ENCODE results near the gene IPO13. TPM values are rescaled to one million over a fixed set of nuclear protein-coding genes. Genes with fewer than 3 reads are reported as not detected.

IPO13 gene
- total RNA-seq, 2 donors from 2014 or later, result 22.2 to 34.3 TPM

DNA sequence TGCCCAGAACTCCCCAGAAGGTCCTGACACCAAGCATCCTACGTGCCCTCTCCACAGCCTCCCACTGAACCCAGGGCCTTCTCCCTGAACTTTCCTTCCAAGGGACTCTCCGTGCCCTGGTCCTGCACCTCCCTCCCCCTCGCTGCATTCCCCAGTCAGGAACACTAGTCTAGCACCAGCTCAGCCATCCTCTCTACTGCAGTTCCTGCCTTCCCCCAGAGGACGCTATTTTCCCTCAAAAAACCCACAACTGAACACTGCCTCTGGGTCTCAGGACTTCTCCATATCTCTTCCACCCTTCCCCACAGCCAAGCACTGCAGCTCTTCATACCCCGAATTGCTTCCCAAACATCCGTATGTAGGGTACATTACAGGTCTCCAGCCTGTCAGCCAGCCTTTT lies 25.7 kb upstream of the IPO13 start:
- H3K27ac ChIP-seq, result no peak overlapping the region
- no peak for DNase-seq (ENCODE audit: low spot score)
- H3K4me1 ChIP-seq (ENCODE audit: control insufficient read depth in 1 of 2, low read depth in 2 of 2), result no peaks in the 10 kb centered on the region
- H3K27me3 ChIP-seq (replicated peaks; ENCODE audit: insufficient read depth), result no peaks in the 10 kb centered on the region
- no peak overlapping the region for H3K4me3 ChIP-seq
- no peaks in the 10 kb centered on the region for H3K9me3 ChIP-seq
- H3K36me3 ChIP-seq, result peaks cover 12% of the 10 kb centered on the region
- no peak for TF ChIP-seq CTCF (IDR thresholded peaks at IDR 0.05)
- ATAC-seq (ENCODE audit: insufficient number of reproducible peaks, low FRiP score, low read depth), result no peak

DNA sequence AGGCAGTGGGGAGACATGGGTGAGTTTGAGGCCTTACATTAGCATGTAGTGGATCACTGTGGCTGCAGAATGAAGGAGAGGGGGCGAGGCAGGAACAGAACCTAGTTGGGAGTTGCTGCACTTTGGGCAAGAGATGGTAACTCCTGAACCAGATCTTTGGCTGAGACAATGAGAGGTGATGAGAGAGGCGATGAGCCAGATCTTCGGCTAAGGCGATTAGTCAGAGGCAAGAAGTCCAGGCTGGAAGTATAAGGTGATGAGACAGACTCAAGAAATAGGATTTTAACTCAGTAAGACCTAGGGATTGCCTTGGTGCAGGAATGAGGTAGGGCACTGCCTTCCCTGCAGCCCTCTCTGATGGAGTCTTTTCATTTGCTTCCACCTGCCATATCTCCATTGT lies 22.2 kb upstream of the IPO13 start:
- Histone ChIP-seq H3K9me3 (no peaks in the 10 kb centered on the region), H3K4me1 (ENCODE audit: control insufficient read depth in 1 of 2, low read depth in 2 of 2) (no peaks in the 10 kb centered on the region), H3K27ac (no peak overlapping the region), H3K27me3 (replicated peaks; ENCODE audit: insufficient read depth) (no peaks in the 10 kb centered on the region), H3K4me3 (no peak overlapping the region), H3K36me3 (peaks cover 12% of the 10 kb centered on the region)
- no peak for TF ChIP-seq CTCF (IDR thresholded peaks at IDR 0.05)
- DNase-seq (ENCODE audit: low spot score) (no peak), ATAC-seq (ENCODE audit: insufficient number of reproducible peaks, low FRiP score, low read depth) (no peak)

DNA sequence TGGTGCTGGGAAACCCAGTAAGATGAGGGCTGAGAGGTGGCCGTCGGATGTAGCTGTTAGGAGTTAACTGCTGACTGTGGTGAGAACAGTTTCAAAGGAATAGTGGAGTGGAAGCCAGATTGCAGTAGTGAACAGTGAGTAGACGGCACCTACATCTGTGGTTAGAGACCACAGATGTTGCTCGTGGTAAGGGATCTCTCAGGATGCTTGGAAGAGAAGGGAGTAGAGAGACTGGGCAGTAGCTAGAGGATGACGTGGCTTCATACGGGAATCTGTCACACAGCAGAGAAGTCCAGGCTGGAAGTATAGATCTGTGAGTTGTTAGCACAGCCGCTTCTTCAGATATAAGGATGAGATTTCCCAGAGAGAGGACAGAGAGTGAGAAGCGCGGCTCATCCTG lies 20.9 kb upstream of the IPO13 start:
- no peaks in the 10 kb centered on the region for H3K4me1 ChIP-seq (ENCODE audit: control insufficient read depth in 1 of 2, low read depth in 2 of 2)
- no peak overlapping the region for H3K4me3 ChIP-seq
- H3K27me3 ChIP-seq (replicated peaks; ENCODE audit: insufficient read depth), result no peaks in the 10 kb centered on the region
- H3K27ac ChIP-seq, result no peak overlapping the region
- H3K36me3 ChIP-seq, result peaks cover 12% of the 10 kb centered on the region
- no peak for ATAC-seq (ENCODE audit: insufficient number of reproducible peaks, low FRiP score, low read depth)
- no peak for DNase-seq (ENCODE audit: low spot score)
- no peak for TF ChIP-seq CTCF (IDR thresholded peaks at IDR 0.05)
- H3K9me3 ChIP-seq, result no peaks in the 10 kb centered on the region

DNA sequence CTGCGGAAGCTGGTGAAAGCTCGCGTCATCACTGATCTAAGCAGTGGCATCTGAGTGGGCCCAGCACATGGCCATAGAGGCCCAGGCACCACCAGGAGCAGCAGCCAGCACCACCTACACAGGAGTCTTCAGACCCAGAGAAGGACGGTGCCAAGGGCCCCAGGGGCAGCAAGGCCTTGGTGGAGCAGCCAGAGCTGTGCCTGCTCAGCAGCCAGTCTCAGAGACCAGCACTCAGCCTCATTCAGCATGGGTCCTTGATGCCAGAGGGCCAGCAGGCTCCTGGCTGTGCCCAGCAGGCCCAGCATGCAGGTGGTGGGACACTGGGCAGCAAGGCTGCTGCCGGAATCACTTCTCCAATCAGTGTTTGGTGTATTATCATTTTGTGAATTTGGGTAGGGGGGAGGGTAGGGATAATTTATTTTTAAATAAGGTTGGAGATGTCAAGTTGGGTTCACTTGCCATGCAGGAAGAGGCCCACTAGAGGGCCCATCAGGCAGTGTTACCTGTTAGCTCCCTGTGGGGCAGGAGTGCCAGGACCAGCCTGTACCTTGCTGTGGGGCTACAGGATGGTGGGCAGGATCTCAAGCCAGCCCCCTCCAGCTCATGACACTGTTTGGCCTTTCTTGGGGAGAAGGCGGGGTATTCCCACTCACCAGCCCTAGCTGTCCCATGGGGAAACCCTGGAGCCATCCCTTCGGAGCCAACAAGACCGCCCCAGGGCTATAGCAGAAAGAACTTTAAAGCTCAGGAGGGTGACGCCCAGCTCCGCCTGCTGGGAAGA lies 16.4 kb upstream of the IPO13 start:
- H3K9me3 ChIP-seq, result no peaks in the 10 kb centered on the region
- no peak for ATAC-seq (ENCODE audit: insufficient number of reproducible peaks, low FRiP score, low read depth)
- TF ChIP-seq CTCF (IDR thresholded peaks at IDR 0.05), result no peak
- H3K4me1 ChIP-seq (ENCODE audit: control insufficient read depth in 1 of 2, low read depth in 2 of 2), result peaks cover 11 to 16% of the 10 kb centered on the region in 2 donors
- H3K27me3 ChIP-seq (replicated peaks; ENCODE audit: insufficient read depth), result no peaks in the 10 kb centered on the region
- H3K36me3 ChIP-seq, result peaks cover 3% of the 10 kb centered on the region
- H3K27ac ChIP-seq, result no peak overlapping the region
- H3K4me3 ChIP-seq, result no peak overlapping the region
- DNase-seq (ENCODE audit: low spot score), result no peak

GRCh38 chr1:43930949-43931275 lies 15.8 kb upstream of the IPO13 start:
- no peak for TF ChIP-seq CTCF (IDR thresholded peaks at IDR 0.05)
- H3K36me3 ChIP-seq, result no peaks in the 10 kb centered on the region
- no peaks in the 10 kb centered on the region for H3K9me3 ChIP-seq
- no peak overlapping the region for H3K27ac ChIP-seq
- ATAC-seq (ENCODE audit: insufficient number of reproducible peaks, low FRiP score, low read depth) (no peak), DNase-seq (ENCODE audit: low spot score) (no peak)
- peaks cover 13 to 18% of the 10 kb centered on the region in 2 donors for H3K4me1 ChIP-seq (ENCODE audit: control insufficient read depth in 1 of 2, low read depth in 2 of 2)
- H3K4me3 ChIP-seq, result no peak overlapping the region
- no peaks in the 10 kb centered on the region for H3K27me3 ChIP-seq (replicated peaks; ENCODE audit: insufficient read depth)
